H1 (cell line): Measurements from ENCODE around the gene COQ9. TPM values are rescaled to one million over a fixed set of nuclear protein-coding genes. Genes with fewer than 3 reads are reported as not detected.
A peak's percentile ranks its signal among the peaks of the same experiment; 100 is the strongest.

Experiments
- ASH2L ChIP-seq: fragments of 200-600, 300-600 bp; sonication (generic); IDR thresholded peaks from one replicate; pipeline ENCODE4 v1.7.1; 2017; ENCODE audit warnings: low read length
- CHD1 ChIP-seq: IDR thresholded peaks from 2 replicates; pipeline ENCODE4 v1.6.1; 2012; ENCODE audit warnings: low read depth, low read length, improper control_type of control experiment
- EGR1 ChIP-seq: IDR thresholded peaks from 2 replicates; pipeline ENCODE4 v1.6.1; 2011; ENCODE audit warnings: low read depth, low read length, borderline replicate concordance
- JUND ChIP-seq: IDR thresholded peaks from 2 replicates; pipeline ENCODE4 v1.6.1; 2011; ENCODE audit warnings: mild to moderate bottlenecking, improper control_type of control experiment, low read length
- NRF1 ChIP-seq: IDR thresholded peaks from 2 replicates; pipeline ENCODE4 v1.6.1; 2011; ENCODE audit warnings: mild to moderate bottlenecking, low read depth, low read length, improper control_type of control experiment
- RNF2 ChIP-seq: fragments of 200-900, 300-1000 bp; sonication (generic); IDR thresholded peaks from 2 replicates; pipeline ENCODE4 v1.7.1; 2016; ENCODE audit warnings: borderline replicate concordance, low read depth, mild to moderate bottlenecking, antibody characterized with exemption, low read length; ENCODE audit not compliant: poor library complexity, severe bottlenecking; ENCODE audit errors: missing control alignments
- polyA plus RNA-seq, 7 experiments: library from polyadenylated mRNA; depleted of rRNA in 3 of 7; stranded (reverse) in 5 of 7; unstranded in 2 of 7; fragments of >200 nt in 5 of 7; fragments of 200-250 nt in 2 of 7; gene quantifications; 1 replicate in 5 of 7; 2 replicates in 1 of 7; 4 replicates in 1 of 7; pipeline versions ENCODE4 v1.2.1 to v1.2.3, GENCODE V29; 2011 to 2013; ENCODE audit warnings: missing spikeins in 2 of 7, mixed read lengths in 2 of 7
- total RNA-seq: library from RNA; stranded (reverse); fragmentation: NEBNext Ultra II Directional; extraction: Animal tissue kit (Norgen Biotek cat#: 25700); gene quantifications from 2 replicates; pipeline ENCODE4 v1.2.1, GENCODE V29; 2021
- TF ChIP-seq, protein P1 (sequence below): IDR thresholded peaks from 2 replicates; pipeline ENCODE4 v1.6.1; 2012; ENCODE audit warnings: inconsistent platforms

Gene COQ9
- total and polyA plus RNA-seq, 2 of the 8 experiments (the other 6 are each of a cell fraction or from before 2014, with no cell fraction given) = 33.3 to 60.3 TPM

DNA sequence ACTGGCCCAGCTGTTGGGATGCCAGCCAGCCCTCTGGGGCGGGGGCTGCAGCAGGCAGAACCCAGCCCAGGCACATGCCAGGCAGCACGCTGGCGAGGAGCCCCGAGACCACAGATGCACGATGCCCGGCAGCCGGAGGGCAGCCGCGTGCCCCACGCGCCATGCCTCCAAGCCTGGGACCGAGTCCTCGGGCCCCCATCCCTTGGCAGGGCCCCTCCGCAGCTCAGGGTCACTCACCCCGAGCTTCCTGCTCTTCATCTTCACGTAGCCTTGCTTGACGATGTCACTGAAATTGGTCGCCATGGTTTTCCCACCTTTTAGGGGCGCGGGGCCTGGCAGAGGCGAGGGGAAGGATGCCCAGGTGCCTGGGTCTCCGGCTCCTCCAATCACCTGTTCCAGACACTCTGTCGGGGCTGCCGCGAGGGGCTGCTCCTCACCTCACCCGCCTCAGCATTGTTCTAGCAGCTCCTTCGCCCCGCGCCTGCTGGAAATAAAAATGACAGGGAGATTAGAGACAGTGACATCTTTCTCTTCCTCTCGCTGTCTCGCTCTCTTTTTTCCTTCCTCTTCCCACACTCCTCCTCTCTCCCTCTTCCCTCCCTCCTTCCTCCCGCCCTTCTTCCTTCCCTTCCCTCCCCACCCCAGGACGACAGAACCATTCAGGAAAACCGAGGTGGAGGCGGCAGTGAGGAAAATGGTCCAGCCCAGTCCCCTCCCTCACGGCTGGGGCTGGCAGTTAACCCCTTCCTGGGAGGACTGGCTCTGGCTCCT lies 32.1 kb downstream of the COQ9 start (continued):
- TF ChIP-seq, protein P1, sequence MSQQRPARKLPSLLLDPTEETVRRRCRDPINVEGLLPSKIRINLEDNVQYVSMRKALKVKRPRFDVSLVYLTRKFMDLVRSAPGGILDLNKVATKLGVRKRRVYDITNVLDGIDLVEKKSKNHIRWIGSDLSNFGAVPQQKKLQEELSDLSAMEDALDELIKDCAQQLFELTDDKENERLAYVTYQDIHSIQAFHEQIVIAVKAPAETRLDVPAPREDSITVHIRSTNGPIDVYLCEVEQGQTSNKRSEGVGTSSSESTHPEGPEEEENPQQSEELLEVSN = peak; percentile 74
- TF ChIP-seq JUND (peak; percentile 90), ASH2L (peak; percentile 50), RNF2 (no peak), EGR1 (0 out of 2 replicates have a peak, but pooled peaks have one; percentile 43), CHD1 (peak; percentile 78), NRF1 (no peak)
